Umbilical cord (tissue), 2 donors: ENCODE results near the gene PTPRD. TPM values are rescaled to one million over a fixed set of nuclear protein-coding genes. Genes with fewer than 3 reads are reported as not detected.
A peak's percentile ranks its signal among the peaks of the same experiment; 100 is the strongest.
"Not testable (repeated sequence)": the region's sequence is repeated elsewhere in the genome, so short reads cannot be mapped to it uniquely, and the experiment has no call there.

Experiments used
- DNase-seq: peaks from one replicate; pipeline ENCODE4 v3.0.0-alpha.2; 2015; ENCODE audit warnings: low spot score
- total RNA-seq: library from RNA; depleted of rRNA; stranded (reverse); fragments of >200 nt; gene quantifications from one replicate; pipeline ENCODE4 v1.2.3, GENCODE V29; 2014; ENCODE audit warnings: low replicate concordance; ENCODE audit not compliant: insufficient read depth

The PTPRD gene
- total RNA-seq, 1 donor from 2014 or later: 29.1 TPM

GRCh38 chr9:9174358-9174757 lies 1438.4 kb downstream of the PTPRD start:
- no peak for DNase-seq

GRCh38 chr9:9173264-9173663 lies 1439.5 kb downstream of the PTPRD start:
- DNase-seq: no peak

DNA sequence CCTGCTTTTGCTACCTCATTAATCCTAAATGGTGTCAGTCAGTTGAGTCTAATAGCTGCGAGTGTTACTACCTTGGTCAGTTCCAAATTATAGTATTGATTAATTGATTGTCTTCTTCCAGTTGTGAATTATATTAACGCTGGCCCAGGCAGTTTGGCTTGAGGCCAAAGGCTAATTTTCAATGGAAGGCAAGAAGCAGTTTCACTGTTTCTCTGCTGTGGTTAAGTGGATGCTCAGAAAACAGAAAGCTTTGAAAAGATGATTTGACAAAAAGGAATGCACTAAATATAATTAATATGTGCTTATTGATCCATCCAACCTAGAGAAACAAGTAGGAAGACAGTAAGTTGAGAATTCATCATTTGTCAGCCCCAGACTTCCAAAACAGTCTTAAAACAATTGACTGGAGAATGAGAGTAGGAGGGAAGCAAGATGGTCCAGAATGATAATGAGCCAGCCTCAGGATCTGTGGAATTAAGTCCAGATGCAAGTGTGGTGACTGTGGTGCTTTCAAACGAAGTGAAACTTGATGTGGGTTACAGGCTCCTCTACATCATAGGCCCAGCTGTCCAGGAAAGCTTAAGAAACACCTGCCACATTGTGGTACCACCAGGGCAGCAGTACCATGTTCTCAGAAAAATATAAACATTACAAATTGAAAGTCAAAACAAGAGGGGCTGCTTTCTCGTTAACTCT lies 1442.2 kb downstream of the PTPRD start:
- DNase-seq: no peak

GRCh38 chr9:9142001-9142400 lies 1470.8 kb downstream of the PTPRD start:
- DNase-seq: no peak

- no peak for DNase-seq
Observed at GRCh38 chr9:9133526-9133925, 1479.3 kb downstream of the PTPRD start.

- no peak for DNase-seq
Observed at GRCh38 chr9:9124616-9125015, 1488.2 kb downstream of the PTPRD start.

GRCh38 chr9:9122230-9122875 lies 1490.4 kb downstream of the PTPRD start:
- DNase-seq: no peak

DNA sequence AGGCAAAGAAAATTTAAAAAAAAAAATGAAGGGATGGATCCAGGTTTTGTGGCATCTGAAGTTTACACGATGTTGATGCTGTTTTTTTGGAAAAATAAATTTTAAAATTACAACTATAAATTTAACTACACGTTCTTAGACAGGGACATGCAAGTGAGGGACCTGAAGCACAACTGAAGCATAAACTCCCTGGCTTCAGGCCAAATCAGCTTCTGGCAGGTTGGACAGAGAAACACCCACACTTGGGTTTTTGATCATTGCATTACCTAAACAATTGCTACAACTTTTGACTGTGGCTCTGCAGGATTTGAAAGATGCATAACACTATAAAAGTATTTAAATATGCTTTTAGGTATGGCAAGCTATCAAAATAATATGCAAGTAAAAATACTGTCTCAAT lies 1494.9 kb downstream of the PTPRD start:
- DNase-seq: no peak

GRCh38 chr9:9112001-9112720 lies 1500.6 kb downstream of the PTPRD start:
- peak; percentile 83 for DNase-seq

- DNase-seq: no peak
Observed at GRCh38 chr9:9108641-9109040, 1504.2 kb downstream of the PTPRD start.

GRCh38 chr9:9102295-9102694 lies 1510.5 kb downstream of the PTPRD start:
- no peak for DNase-seq

- no peak for DNase-seq
Observed at GRCh38 chr9:9100070-9100469, 1512.7 kb downstream of the PTPRD start.

GRCh38 chr9:9099646-9100045 lies 1513.2 kb downstream of the PTPRD start:
- DNase-seq: no peak

DNA sequence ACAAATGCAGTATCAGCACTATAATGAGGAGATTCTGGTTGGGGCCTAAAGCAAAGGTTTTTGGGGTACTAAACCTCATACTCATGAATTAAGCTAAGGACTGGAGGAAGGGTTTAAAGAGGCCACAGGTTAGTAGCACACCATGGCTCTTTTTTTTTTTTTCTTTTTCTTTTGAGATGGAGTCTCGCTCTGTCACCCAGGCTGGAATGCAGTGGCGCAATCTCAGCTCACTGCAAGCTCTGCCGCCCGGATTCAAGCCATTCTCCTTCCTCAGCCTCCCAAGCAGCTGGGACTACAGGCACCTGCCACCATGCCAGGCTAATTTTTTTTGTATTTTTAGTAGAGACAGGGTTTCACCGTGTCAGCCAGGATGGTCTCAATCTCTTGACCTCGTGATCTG lies 1515.5 kb downstream of the PTPRD start:
- DNase-seq: not testable (repeated sequence)

DNA sequence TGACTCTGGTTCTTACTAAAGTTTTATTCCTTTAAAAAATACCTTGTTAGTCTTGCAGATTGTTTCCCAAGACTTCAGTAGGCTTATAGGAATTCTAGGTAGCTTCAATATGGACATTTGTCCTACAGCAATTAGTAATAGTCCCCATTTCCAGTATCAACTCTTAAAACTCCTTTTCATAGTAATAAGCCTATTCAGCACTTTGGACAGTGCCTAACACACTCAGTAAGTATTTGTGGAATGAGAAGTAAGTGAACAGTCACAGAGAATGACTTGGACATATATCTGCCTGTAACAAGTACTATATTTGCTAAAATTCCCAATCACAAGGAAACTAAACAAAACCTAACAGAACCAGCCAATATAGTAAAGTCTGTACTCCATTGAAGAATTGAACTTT lies 1521.4 kb downstream of the PTPRD start:
- DNase-seq: peak; percentile 43

DNA sequence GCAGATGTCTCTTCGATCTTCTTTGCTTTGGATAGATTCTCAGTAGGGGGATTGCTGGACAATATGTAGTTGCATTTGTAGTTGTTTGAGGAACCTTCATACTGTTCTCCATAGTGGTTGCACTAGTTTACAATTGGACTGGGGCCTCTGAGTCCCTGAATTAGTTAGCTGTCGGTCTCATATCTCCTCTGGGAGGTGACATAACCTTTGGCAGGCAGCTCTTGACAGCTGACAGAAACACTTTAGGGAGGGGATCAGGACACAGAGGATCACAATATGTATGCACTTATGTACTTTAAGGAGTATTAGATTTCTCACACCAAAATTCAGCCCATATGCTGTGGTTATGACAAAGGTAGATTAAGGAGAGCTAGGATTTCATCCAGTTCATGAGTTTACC lies 1533.3 kb downstream of the PTPRD start:
- no peak for DNase-seq

GRCh38 chr9:9078301-9078700 lies 1534.5 kb downstream of the PTPRD start:
- DNase-seq: peak; percentile 22

- no peak for DNase-seq
Observed at GRCh38 chr9:9061627-9062026, 1551.2 kb downstream of the PTPRD start.

DNA sequence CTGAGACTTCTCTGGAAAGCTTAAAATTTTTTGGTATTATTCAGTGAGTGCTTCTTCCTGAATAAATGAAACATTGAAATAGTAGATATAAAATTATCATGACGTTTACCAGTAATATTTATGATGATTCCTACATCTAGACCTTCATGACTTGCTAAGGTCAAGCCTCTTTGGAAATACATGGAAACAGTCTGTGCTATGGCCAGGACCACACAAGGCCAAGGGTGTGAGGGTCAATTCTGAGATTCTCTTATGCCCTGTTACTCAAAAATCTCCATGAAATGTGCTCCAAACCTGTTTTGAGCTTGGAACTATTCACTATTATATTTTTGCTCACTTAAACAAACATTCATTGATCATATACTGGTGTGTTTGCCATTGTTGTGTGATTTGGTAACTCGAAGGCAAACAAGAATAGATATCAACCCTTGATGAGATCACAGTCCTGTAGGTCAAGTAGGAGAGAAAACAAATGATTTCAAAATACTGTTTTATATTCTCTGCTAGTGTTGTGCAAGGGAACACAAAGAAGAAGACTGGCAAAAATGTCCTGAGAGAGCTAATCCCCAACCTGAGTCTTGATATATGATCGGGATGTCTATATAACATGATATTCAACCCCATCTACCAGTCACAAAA lies 1558.3 kb downstream of the PTPRD start:
- no peak for DNase-seq

GRCh38 chr9:9045572-9045971 lies 1567.2 kb downstream of the PTPRD start:
- peak; percentile 13 for DNase-seq

GRCh38 chr9:9045072-9045471 lies 1567.7 kb downstream of the PTPRD start:
- no peak for DNase-seq

DNA sequence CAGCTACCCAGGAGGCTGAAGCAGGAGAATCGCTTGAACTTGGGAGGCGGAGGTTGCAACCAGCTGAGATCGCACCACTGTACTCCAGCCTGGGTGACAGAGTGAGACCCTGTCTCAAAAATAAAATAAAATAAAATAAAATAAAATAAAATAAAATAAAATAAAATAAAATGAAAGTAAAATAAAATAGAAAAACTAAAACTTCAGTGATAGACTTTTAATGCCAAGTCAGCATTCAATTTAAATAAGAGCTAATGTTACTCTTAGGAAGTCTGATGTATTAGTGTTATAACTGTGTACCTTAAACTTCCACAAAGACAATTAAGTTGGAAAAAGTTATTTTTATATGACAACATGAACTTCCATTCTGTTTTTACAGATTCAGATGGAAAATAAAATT lies 1569.0 kb downstream of the PTPRD start:
- DNase-seq: not testable (repeated sequence)
